ENCODE measurements around the gene CCNYL1.

- no peak for TF ChIP-seq ZFP3 (CRISPR knock-in tag; IDR thresholded peaks at IDR 0.05)
- TF ChIP-seq ISL1 (CRISPR knock-in tag; IDR thresholded peaks at IDR 0.05), result no peak
- TF ChIP-seq GLIS3 (CRISPR knock-in tag; IDR thresholded peaks at IDR 0.05), result no peak
- no peak for TF ChIP-seq ARNTL (CRISPR knock-in tag; IDR thresholded peaks at IDR 0.05; ENCODE audit: borderline replicate concordance, low read depth)
- TF ChIP-seq ZFP30 (CRISPR knock-in tag; IDR thresholded peaks at IDR 0.05), result no peak
- TF ChIP-seq CREB5 (CRISPR knock-in tag; IDR thresholded peaks at IDR 0.05; ENCODE audit: low read depth), result no peak
- no peak for TF ChIP-seq ESRRG (CRISPR knock-in tag; IDR thresholded peaks at IDR 0.05)
- TF ChIP-seq SNAI2 (CRISPR knock-in tag; IDR thresholded peaks at IDR 0.05), result no peak
- TF ChIP-seq RARB (CRISPR knock-in tag; IDR thresholded peaks at IDR 0.05), result no peak
- TF ChIP-seq PATZ1 (CRISPR knock-in tag; IDR thresholded peaks at IDR 0.05; ENCODE audit: borderline replicate concordance), result no peak
- TF ChIP-seq ZNF565 (CRISPR knock-in tag; conservative IDR thresholded peaks at IDR 0.05; ENCODE audit: low read depth), result no peak
- TF ChIP-seq BACH2 (CRISPR knock-in tag; IDR thresholded peaks at IDR 0.05; ENCODE audit: borderline replicate concordance), result no peak
- no peak for TF ChIP-seq TSHZ2 (CRISPR knock-in tag; IDR thresholded peaks at IDR 0.05)
- TF ChIP-seq PPARA (CRISPR knock-in tag; IDR thresholded peaks at IDR 0.05; ENCODE audit: borderline replicate concordance), result no peak
Measured at GRCh38 chr2:207763303-207763917, 52.0 kb downstream of the CCNYL1 start.
